H9 (cell line): ENCODE measurements around the gene LINC00305. TPM values are rescaled to one million over a fixed set of nuclear protein-coding genes. Genes with fewer than 3 reads are reported as not detected.

Source experiments
- DNase-seq: peaks from one replicate; pipeline ENCODE4 v3.0.0-alpha.2; 2017
- H2AFZ ChIP-seq: one replicate; pipeline ENCODE4 v1.6.1; 2013; ENCODE audit warnings: mild to moderate bottlenecking, low read length, control low read depth, moderate library complexity
- H2AK5ac ChIP-seq: 2 replicates; pipeline ENCODE4 v1.6.1; 2013; ENCODE audit warnings: low read length, control low read depth, mixed read lengths; ENCODE audit not compliant: insufficient read length
- H2BK120ac ChIP-seq: one replicate; pipeline ENCODE4 v1.6.1; 2013; ENCODE audit warnings: low read depth, mild to moderate bottlenecking, low read length, control low read depth, inconsistent platforms; ENCODE audit not compliant: poor library complexity, severe bottlenecking
- H2BK12ac ChIP-seq: 2 replicates; pipeline ENCODE4 v1.6.1; 2013; ENCODE audit warnings: low read length, control low read depth, mixed read lengths, low read depth; ENCODE audit not compliant: insufficient read length
- H2BK15ac ChIP-seq: 2 replicates; pipeline ENCODE4 v1.6.1; 2013; ENCODE audit warnings: low read depth, low read length, control low read depth
- H2BK20ac ChIP-seq: one replicate; pipeline ENCODE4 v1.6.1; 2013; ENCODE audit warnings: low read depth, mild to moderate bottlenecking, low read length, control low read depth, inconsistent platforms; ENCODE audit not compliant: poor library complexity, severe bottlenecking
- H2BK5ac ChIP-seq: 2 replicates; pipeline ENCODE4 v1.6.1; 2013; ENCODE audit warnings: low read length, control low read depth, mixed read lengths; ENCODE audit not compliant: insufficient read length
- H3K14ac ChIP-seq: 2 replicates; pipeline ENCODE4 v1.6.1; 2013; ENCODE audit warnings: low read length, control low read depth; ENCODE audit not compliant: insufficient read depth
- H3K18ac ChIP-seq: 2 replicates; pipeline ENCODE4 v1.6.1; 2013; ENCODE audit warnings: low read depth, mild to moderate bottlenecking, mixed read lengths, low read length, control low read depth; ENCODE audit not compliant: insufficient read length
- H3K23ac ChIP-seq: 2 replicates; pipeline ENCODE4 v1.6.1; 2013; ENCODE audit warnings: low read length, control low read depth, mixed read lengths, low read depth; ENCODE audit not compliant: insufficient read length
- H3K23me2 ChIP-seq: 2 replicates; pipeline ENCODE4 v1.6.1; 2013; ENCODE audit warnings: low read depth, mild to moderate bottlenecking, mixed read lengths, low read length, control low read depth; ENCODE audit not compliant: insufficient read length, poor library complexity, severe bottlenecking
- H3K27ac ChIP-seq: 2 replicates; pipeline ENCODE4 v1.5.1; 2013; ENCODE audit warnings: low read length, control low read depth, mixed read lengths, low read depth; ENCODE audit not compliant: insufficient read length
- H3K27me3 ChIP-seq: 2 replicates; pipeline ENCODE4 v1.6.1; 2013; ENCODE audit warnings: low read length, control low read depth, inconsistent platforms; ENCODE audit not compliant: insufficient read depth
- H3K4ac ChIP-seq: 2 replicates; pipeline ENCODE4 v1.6.1; 2013; ENCODE audit warnings: low read depth, mild to moderate bottlenecking, control low read depth, inconsistent platforms, low read length, moderate library complexity
- H3K4me1 ChIP-seq: 2 replicates; pipeline ENCODE4 v1.6.1; 2013; ENCODE audit warnings: low read length, control low read depth, inconsistent platforms; ENCODE audit not compliant: insufficient read depth
- H3K4me2 ChIP-seq: 2 replicates; pipeline ENCODE4 v1.6.1; 2013; ENCODE audit warnings: low read length, control low read depth, mixed read lengths; ENCODE audit not compliant: insufficient read length, insufficient read depth
- H3K56ac ChIP-seq: 2 replicates; pipeline ENCODE4 v1.6.1; 2013; ENCODE audit warnings: low read depth, mild to moderate bottlenecking, mixed read lengths, low read length, control low read depth; ENCODE audit not compliant: insufficient read length
- H3K79me1 ChIP-seq: 2 replicates; pipeline ENCODE4 v1.6.1; 2013; ENCODE audit warnings: low read depth, mild to moderate bottlenecking, moderate library complexity, low read length, control low read depth, inconsistent platforms; ENCODE audit not compliant: insufficient read depth, poor library complexity, severe bottlenecking
- H3K79me2 ChIP-seq: 2 replicates; pipeline ENCODE4 v1.6.1; 2013; ENCODE audit warnings: low read length, control low read depth, inconsistent platforms; ENCODE audit not compliant: insufficient read depth
- H3K9ac ChIP-seq: 2 replicates; pipeline ENCODE4 v1.6.1; 2013; ENCODE audit warnings: low read length, control low read depth, mixed read lengths; ENCODE audit not compliant: insufficient read length; ENCODE audit errors: extremely low read depth
- H3K9me3 ChIP-seq: one replicate; pipeline ENCODE4 v1.6.1; 2013; ENCODE audit warnings: low read depth, low read length, inconsistent platforms; ENCODE audit not compliant: control insufficient read depth
- H3T11ph ChIP-seq: one replicate; pipeline ENCODE4 v1.6.1; 2013; ENCODE audit warnings: mild to moderate bottlenecking, low read length, control low read depth, inconsistent platforms
- H4K20me1 ChIP-seq: one replicate; pipeline ENCODE4 v1.6.1; 2013; ENCODE audit not compliant: control insufficient read depth, insufficient read length, insufficient read depth
- H4K5ac ChIP-seq: 2 replicates; pipeline ENCODE4 v1.6.1; 2013; ENCODE audit warnings: low read depth, mild to moderate bottlenecking, mixed read lengths, low read length, control low read depth; ENCODE audit not compliant: insufficient read length
- H4K8ac ChIP-seq: replicated peaks from 2 replicates; pipeline ENCODE4 v1.6.1; 2013; ENCODE audit warnings: low read length, control low read depth, mixed read lengths, low read depth; ENCODE audit not compliant: insufficient read length
- H4K91ac ChIP-seq: 2 replicates; pipeline ENCODE4 v1.6.1; 2013; ENCODE audit warnings: low read depth, mild to moderate bottlenecking, moderate library complexity, mixed read lengths, low read length, control low read depth; ENCODE audit not compliant: insufficient read length
- H3K27ac Mint-ChIP-seq, 3 experiments: 2 replicates in 2 of 3; 3 replicates in 1 of 3; pipeline ENCODE4 v1.8.0; 2020 to 2021; ENCODE audit warnings: mixed read lengths in 3 of 3, mild to moderate bottlenecking in 1 of 3, moderate library complexity in 1 of 3
- H3K27me3 Mint-ChIP-seq: 2 replicates; pipeline ENCODE4 v1.8.0; 2021; ENCODE audit warnings: low read depth, mild to moderate bottlenecking, moderate library complexity, mixed read lengths
- H3K36me3 Mint-ChIP-seq, 3 experiments: 2 replicates in 2 of 3; 3 replicates in 1 of 3; pipeline ENCODE4 v1.8.0; 2020 to 2021; ENCODE audit warnings: low read depth in 3 of 3, mixed read lengths in 3 of 3; ENCODE audit not compliant: insufficient read depth in 1 of 3
- H3K4me1 Mint-ChIP-seq, 2 experiments: 2 replicates each; pipeline ENCODE4 v1.8.0; 2020; ENCODE audit warnings: mixed read lengths in 2 of 2
- H3K4me3 Mint-ChIP-seq, 2 experiments: 2 replicates in 1 of 2; 3 replicates in 1 of 2; pipeline ENCODE4 v1.8.0; 2020 to 2021; ENCODE audit warnings: mild to moderate bottlenecking in 2 of 2, mixed read lengths in 2 of 2, moderate library complexity in 1 of 2
- H3K9me3 Mint-ChIP-seq, 2 experiments: 2 replicates in 1 of 2; 3 replicates in 1 of 2; pipeline ENCODE4 v1.8.0; 2020; ENCODE audit warnings: mild to moderate bottlenecking in 2 of 2, mixed read lengths in 2 of 2, moderate library complexity in 1 of 2
- CTCF ChIP-seq: fragments of 200-600 bp; sonication (generic); conservative IDR thresholded peaks from 3 replicates; pipeline ENCODE4 v1.8.0; 2021; ENCODE audit warnings: antibody characterized with exemption, mild to moderate bottlenecking
- whole genome bisulfite sequencing: extraction: QIAGEN DNeasy Blood & Tissue Kit; methylation state at CpG from one replicate; pipeline ENCODE4 v1.1.7; 2013; ENCODE audit warnings: missing lambda C conversion rate, low lambda C conversion rate, mixed read lengths; ENCODE audit not compliant: insufficient read length; ENCODE audit errors: extremely low coverage; 5-methylcytosine and 5-hydroxymethylcytosine counted together
- total RNA-seq: library from RNA; stranded (reverse); gene quantifications from 2 replicates; pipeline ENCODE4 v1.2.1, GENCODE V29; 2021

LINC00305 gene
- total RNA-seq, 1 experiment from 2014 or later: not detected

DNA sequence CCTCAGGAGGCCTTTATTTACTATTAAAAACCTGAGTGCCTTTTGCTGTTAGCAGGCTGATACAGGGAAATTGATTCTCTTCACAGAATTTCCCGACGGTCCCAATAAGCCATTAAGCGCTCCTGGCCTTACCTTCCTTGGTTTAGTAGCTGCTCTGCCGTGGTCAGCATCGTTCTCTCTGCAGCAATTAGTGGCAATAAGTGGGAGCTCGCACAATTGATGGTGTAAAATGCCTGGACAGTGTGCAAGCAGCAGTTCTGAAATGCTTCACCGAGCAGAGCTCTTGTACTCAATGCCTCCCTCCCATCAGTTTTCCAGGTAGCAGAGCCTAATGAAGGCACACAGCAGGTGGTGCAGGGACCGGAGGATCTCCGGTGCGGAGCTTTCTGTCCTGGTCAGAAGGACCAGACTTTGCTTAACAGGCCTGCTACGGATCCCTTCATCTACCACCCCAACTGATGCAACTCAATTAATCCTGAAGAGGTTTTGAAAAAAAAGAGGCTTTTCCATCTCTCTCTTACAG is 1.1 kb upstream of the LINC00305 start:
- H2BK15ac ChIP-seq: no peak overlapping the region
- no peak overlapping the region for H3T11ph ChIP-seq
- whole genome bisulfite sequencing: no CpG with 5 or more reads among the region's 11 CpGs
- Mint-ChIP-seq H3K27ac (no peak overlapping the region), H3K4me1 (peaks cover 8 to 10% of the 10 kb centered on the region in 2 experiments), H3K36me3 (no peaks in the 10 kb centered on the region; a peak in 1 of 7 replicates), H3K9me3 (peaks cover 0 to 3% of the 10 kb centered on the region in 2 experiments; a peak in 1 of 5 replicates), H3K27me3 (no peaks in the 10 kb centered on the region), H3K4me3 (no peak overlapping the region)
- no peak overlapping the region for H3K56ac ChIP-seq
- TF ChIP-seq CTCF: no peak
- H3K9ac ChIP-seq: no peak overlapping the region
- no peak overlapping the region for H3K14ac ChIP-seq
- no peak overlapping the region for H3K23ac ChIP-seq
- H2AK5ac ChIP-seq: no peak overlapping the region
- no peaks in the 10 kb centered on the region for H4K20me1 ChIP-seq
- no peaks in the 10 kb centered on the region for H3K9me3 ChIP-seq
- no peaks in the 10 kb centered on the region for H3K4me1 ChIP-seq
- no peak overlapping the region for H2BK120ac ChIP-seq
- no peak overlapping the region for H4K8ac ChIP-seq
- no peak overlapping the region for H2BK5ac ChIP-seq
- no peaks in the 10 kb centered on the region for H3K79me2 ChIP-seq
- H3K18ac ChIP-seq: no peak overlapping the region
- no peak overlapping the region for H3K27ac ChIP-seq
- no peak for DNase-seq
- no peaks in the 10 kb centered on the region for H3K23me2 ChIP-seq
- H4K91ac ChIP-seq: no peak overlapping the region
- no peaks in the 10 kb centered on the region for H3K27me3 ChIP-seq
- no peak overlapping the region for H2AFZ ChIP-seq
- no peaks in the 10 kb centered on the region for H3K79me1 ChIP-seq
- no peak overlapping the region for H4K5ac ChIP-seq
- H3K4me2 ChIP-seq: no peak overlapping the region
- no peak overlapping the region for H3K4ac ChIP-seq
- no peak overlapping the region for H2BK12ac ChIP-seq
- H2BK20ac ChIP-seq: no peak overlapping the region
